CMK (cell line): ENCODE results near the gene COX6A2.
A peak's percentile ranks its signal among the peaks of the same experiment; 100 is the strongest.

Experiments used
- DNase-seq: peaks from one replicate; pipeline ENCODE4 v3.0.0-alpha.2; 2010; ENCODE audit warnings: low read depth

The COX6A2 gene

GRCh38 chr16:31409433-31409832 is 18.7 kb downstream of the COX6A2 start:
- no peak for DNase-seq

GRCh38 chr16:31407406-31407805 is 20.8 kb downstream of the COX6A2 start:
- no peak for DNase-seq

- DNase-seq, result peak; percentile 58
These were observed 23.7 kb downstream of the COX6A2 start for GRCh38 chr16:31404353-31405064.

- DNase-seq, result no peak
These were observed 24.4 kb downstream of the COX6A2 start for GRCh38 chr16:31403590-31404352.

- no peak for DNase-seq
These were observed 25.5 kb downstream of the COX6A2 start for GRCh38 chr16:31402687-31403086.

GRCh38 chr16:31401436-31401835 is 26.7 kb downstream of the COX6A2 start:
- no peak for DNase-seq

- DNase-seq, result no peak
These were observed 28.0 kb downstream of the COX6A2 start for GRCh38 chr16:31400191-31400590.

GRCh38 chr16:31397701-31398100 is 30.5 kb downstream of the COX6A2 start:
- no peak for DNase-seq

GRCh38 chr16:31397096-31397660 is 31.0 kb downstream of the COX6A2 start:
- DNase-seq, result no peak

- DNase-seq, result no peak
These were observed 32.5 kb downstream of the COX6A2 start for GRCh38 chr16:31395647-31396046.

- DNase-seq, result no peak
These were observed 35.1 kb downstream of the COX6A2 start, which contains the start of gene ITGAD for GRCh38 chr16:31393056-31393455. Gene ITGAD (plus strand): TSS chr16:31393335. CDS start chr16:31393361, 26 bp downstream.

GRCh38 chr16:31390504-31391041 is 37.6 kb downstream of the COX6A2 start:
- DNase-seq, result no peak

GRCh38 chr16:31388535-31388934 is 39.6 kb downstream of the COX6A2 start:
- no peak for DNase-seq

GRCh38 chr16:31386157-31386984 is 41.8 kb downstream of the COX6A2 start:
- no peak for DNase-seq

GRCh38 chr16:31385680-31386079 is 42.5 kb downstream of the COX6A2 start:
- DNase-seq, result no peak

- DNase-seq, result peak; percentile 54
These were observed 45.5 kb downstream of the COX6A2 start for GRCh38 chr16:31382485-31383161.

GRCh38 chr16:31380201-31380600 is 48.0 kb downstream of the COX6A2 start:
- DNase-seq, result no peak
